ENCODE measurements around the gene DTNBP1. TPM values are rescaled to one million over a fixed set of nuclear protein-coding genes. Genes with fewer than 3 reads are reported as not detected.

Gene DTNBP1
- total RNA-seq, 3 donors from 2014 or later = 19.6 to 31.8 (median 25.0) TPM

DNA sequence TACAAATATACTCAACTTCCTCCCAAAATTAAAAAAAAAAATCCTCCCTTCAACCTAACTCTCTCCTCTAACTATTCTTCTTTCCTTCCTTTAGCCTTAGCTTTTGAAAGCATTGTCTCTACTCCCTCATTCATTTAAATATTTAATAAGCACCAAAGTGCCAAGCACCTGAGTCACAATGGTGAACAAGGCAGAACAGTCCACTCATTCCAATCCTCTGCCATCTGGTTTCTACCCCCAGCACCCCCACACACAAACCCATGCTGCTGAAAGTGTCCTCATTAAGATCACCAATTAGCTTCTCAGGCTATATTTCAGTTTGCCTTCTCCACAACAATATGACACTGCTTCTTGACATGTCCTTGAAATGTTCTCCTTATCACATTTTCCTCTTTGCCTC lies 76.3 kb downstream of the DTNBP1 start:
- H3K4me1 ChIP-seq (ENCODE audit: low read depth) = no peaks in the 10 kb centered on the region
- TF ChIP-seq, protein P1, sequence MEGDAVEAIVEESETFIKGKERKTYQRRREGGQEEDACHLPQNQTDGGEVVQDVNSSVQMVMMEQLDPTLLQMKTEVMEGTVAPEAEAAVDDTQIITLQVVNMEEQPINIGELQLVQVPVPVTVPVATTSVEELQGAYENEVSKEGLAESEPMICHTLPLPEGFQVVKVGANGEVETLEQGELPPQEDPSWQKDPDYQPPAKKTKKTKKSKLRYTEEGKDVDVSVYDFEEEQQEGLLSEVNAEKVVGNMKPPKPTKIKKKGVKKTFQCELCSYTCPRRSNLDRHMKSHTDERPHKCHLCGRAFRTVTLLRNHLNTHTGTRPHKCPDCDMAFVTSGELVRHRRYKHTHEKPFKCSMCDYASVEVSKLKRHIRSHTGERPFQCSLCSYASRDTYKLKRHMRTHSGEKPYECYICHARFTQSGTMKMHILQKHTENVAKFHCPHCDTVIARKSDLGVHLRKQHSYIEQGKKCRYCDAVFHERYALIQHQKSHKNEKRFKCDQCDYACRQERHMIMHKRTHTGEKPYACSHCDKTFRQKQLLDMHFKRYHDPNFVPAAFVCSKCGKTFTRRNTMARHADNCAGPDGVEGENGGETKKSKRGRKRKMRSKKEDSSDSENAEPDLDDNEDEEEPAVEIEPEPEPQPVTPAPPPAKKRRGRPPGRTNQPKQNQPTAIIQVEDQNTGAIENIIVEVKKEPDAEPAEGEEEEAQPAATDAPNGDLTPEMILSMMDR (IDR thresholded peaks at IDR 0.05) = no peak
- no peaks in the 10 kb centered on the region for H3K36me3 ChIP-seq (ENCODE audit: low read depth)
- H3K9me3 ChIP-seq = no peaks in the 10 kb centered on the region
- H3K4me3 ChIP-seq = no peak overlapping the region
- ATAC-seq = no peak
- intact Hi-C loops (cut with DNase I, micrococcal nuclease) = no loop called here
- DNase-seq = no peak

DNA sequence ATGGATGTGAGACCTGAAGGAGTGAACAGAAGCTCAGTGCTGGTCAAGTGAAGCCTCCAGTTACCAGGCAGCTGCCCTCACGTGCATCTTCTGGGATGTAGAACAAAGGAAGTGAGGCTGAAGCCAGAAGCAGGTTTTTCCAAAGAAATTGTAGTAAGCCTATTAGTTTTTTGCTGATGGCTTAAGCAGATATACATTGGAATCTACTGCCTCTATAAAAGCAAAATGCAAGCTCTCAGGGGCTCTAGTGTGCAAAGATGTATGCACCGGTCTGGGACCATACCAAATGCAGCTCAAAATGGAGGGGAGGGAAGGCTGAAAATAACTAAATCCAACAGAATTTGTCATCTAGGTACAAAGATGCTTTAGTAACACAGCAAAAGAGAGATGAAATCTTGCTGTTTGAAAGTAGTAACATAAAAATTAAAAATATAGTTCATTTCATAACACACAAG lies 77.0 kb downstream of the DTNBP1 start:
- DNase-seq (no peak), ATAC-seq (no peak)
- no peaks in the 10 kb centered on the region for H3K9me3 ChIP-seq
- no peaks in the 10 kb centered on the region for H3K36me3 ChIP-seq (ENCODE audit: low read depth)
- TF ChIP-seq, protein P1 (IDR thresholded peaks at IDR 0.05) = no peak
- no peak overlapping the region for H3K4me3 ChIP-seq
- H3K4me1 ChIP-seq (ENCODE audit: low read depth) = no peaks in the 10 kb centered on the region
- intact Hi-C loops (cut with DNase I, micrococcal nuclease) = no loop called here

- intact Hi-C loops (cut with DNase I, micrococcal nuclease) = no loop called here
- TF ChIP-seq, protein P1 (IDR thresholded peaks at IDR 0.05) = no peak
- ATAC-seq (no peak), DNase-seq (no peak)
- no peaks in the 10 kb centered on the region for H3K4me1 ChIP-seq (ENCODE audit: low read depth)
- H3K4me3 ChIP-seq = no peak overlapping the region
- no peaks in the 10 kb centered on the region for H3K36me3 ChIP-seq (ENCODE audit: low read depth)
- H3K9me3 ChIP-seq = no peaks in the 10 kb centered on the region
These were observed 80.3 kb downstream of the DTNBP1 start for GRCh38 chr6:15582499-15582898.

DNA sequence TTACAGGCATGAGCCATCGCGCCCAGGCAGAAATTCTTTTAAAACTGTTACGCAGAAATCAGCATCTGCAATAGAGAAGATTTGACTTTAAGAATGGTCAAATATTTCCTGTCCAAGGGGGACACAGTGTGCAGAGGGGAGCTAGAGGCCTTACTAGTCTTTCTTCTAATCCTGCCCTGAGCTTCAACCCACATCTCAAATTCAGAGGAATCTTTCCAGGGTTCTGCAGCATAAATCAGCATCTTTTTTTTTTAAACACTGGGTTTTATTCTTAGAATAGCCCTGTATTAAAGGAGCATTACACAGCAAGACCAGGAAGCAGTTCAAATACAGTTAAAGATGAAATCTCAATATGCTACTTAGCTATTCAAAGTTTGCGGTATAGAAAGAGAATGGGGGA lies 81.1 kb downstream of the DTNBP1 start:
- ATAC-seq = no peak
- Histone ChIP-seq H3K36me3 (ENCODE audit: low read depth) (no peaks in the 10 kb centered on the region), H3K9me3 (no peaks in the 10 kb centered on the region), H3K4me1 (ENCODE audit: low read depth) (no peaks in the 10 kb centered on the region), H3K4me3 (no peak overlapping the region)
- TF ChIP-seq, protein P1 (IDR thresholded peaks at IDR 0.05) = no peak
- intact Hi-C loops (cut with DNase I, micrococcal nuclease) = no loop called here
- DNase-seq = no peak

DNA sequence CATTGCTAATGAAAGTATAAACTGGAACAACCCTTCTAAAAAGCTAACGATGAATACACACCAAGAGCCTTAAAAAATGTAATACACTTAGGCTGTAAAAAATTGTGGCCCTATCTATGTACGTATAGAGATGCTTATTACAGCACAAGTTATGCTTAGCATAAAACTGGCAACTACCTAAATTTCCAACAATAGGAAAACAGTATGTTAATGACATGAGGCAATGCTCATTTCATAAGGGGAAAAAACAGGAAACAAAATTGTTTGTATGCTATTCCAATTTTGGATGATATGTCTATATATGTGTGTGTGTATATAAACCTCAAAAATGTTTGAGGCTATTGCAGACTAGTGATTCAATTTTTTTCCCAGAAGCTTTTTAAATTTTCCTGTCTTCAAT lies 82.5 kb downstream of the DTNBP1 start:
- H3K4me3 ChIP-seq = no peak overlapping the region
- ATAC-seq (no peak), DNase-seq (no peak)
- H3K9me3 ChIP-seq = no peaks in the 10 kb centered on the region
- intact Hi-C loops (cut with DNase I, micrococcal nuclease) = no loop called here
- H3K36me3 ChIP-seq (ENCODE audit: low read depth) = no peaks in the 10 kb centered on the region
- TF ChIP-seq, protein P1 (IDR thresholded peaks at IDR 0.05) = no peak
- no peaks in the 10 kb centered on the region for H3K4me1 ChIP-seq (ENCODE audit: low read depth)
